ENCODE results near the gene CCDC9B.

DNA sequence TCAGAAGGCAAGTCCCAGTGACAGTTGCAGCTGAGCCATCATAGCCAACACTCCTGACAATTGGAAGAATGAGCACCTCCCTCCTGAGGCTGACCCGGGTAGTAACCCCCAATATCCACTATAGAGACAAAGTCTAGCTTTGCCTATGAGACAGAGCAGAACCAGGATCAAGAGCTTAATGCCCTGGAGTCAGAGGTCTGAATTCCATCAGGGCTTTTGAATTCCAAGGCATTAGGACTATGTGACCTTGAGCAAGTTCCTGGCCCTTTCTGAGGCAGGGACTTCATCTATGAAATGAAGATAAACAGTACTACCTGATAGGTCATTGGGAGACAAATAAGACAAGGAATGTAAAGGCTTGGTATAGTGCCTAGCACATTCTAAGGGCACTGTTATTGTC is 20.3 kb downstream of the CCDC9B start:
- TF ChIP-seq, protein P1, sequence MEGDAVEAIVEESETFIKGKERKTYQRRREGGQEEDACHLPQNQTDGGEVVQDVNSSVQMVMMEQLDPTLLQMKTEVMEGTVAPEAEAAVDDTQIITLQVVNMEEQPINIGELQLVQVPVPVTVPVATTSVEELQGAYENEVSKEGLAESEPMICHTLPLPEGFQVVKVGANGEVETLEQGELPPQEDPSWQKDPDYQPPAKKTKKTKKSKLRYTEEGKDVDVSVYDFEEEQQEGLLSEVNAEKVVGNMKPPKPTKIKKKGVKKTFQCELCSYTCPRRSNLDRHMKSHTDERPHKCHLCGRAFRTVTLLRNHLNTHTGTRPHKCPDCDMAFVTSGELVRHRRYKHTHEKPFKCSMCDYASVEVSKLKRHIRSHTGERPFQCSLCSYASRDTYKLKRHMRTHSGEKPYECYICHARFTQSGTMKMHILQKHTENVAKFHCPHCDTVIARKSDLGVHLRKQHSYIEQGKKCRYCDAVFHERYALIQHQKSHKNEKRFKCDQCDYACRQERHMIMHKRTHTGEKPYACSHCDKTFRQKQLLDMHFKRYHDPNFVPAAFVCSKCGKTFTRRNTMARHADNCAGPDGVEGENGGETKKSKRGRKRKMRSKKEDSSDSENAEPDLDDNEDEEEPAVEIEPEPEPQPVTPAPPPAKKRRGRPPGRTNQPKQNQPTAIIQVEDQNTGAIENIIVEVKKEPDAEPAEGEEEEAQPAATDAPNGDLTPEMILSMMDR (conservative IDR thresholded peaks at IDR 0.05 in 1 of 2, IDR thresholded peaks at IDR 0.05 in 1 of 2; ENCODE audit: low read depth in 1 of 2, low read length in 2 of 2): no peak
- TF ChIP-seq EZH2 (IDR thresholded peaks at IDR 0.05; ENCODE audit: low read length, missing control alignments): no peak
